ENCODE results near the gene TRMT2B.
A peak's percentile ranks its signal among the peaks of the same experiment; 100 is the strongest.
"Not testable (repeated sequence)": the region's sequence is repeated elsewhere in the genome, so short reads cannot be mapped to it uniquely, and the experiment has no call there.

TRMT2B gene

DNA sequence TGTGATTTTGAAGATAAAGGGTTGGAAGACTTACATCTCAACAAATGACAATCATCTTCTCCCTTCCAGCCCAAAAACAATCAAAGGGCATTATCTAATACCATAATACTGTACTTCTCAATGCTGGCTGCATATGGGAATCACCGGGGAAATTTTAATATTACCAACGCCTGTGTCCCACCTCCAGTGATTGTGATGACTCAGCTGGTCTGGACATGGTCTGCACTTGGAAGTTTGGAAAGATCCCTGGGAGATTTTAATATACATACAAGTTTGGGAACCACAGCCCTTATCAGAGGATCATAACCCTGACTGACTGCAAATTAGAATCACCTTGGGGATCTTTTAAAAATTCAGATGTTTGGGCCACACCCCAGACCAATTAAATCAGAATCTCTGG is 52.5 kb downstream of the TRMT2B start:
- DNase-seq (ENCODE audit: low spot score): no peak

- no peak for DNase-seq (ENCODE audit: low spot score)
These were observed 56.4 kb downstream of the TRMT2B start for GRCh38 chrX:100995469-100995868.

DNA sequence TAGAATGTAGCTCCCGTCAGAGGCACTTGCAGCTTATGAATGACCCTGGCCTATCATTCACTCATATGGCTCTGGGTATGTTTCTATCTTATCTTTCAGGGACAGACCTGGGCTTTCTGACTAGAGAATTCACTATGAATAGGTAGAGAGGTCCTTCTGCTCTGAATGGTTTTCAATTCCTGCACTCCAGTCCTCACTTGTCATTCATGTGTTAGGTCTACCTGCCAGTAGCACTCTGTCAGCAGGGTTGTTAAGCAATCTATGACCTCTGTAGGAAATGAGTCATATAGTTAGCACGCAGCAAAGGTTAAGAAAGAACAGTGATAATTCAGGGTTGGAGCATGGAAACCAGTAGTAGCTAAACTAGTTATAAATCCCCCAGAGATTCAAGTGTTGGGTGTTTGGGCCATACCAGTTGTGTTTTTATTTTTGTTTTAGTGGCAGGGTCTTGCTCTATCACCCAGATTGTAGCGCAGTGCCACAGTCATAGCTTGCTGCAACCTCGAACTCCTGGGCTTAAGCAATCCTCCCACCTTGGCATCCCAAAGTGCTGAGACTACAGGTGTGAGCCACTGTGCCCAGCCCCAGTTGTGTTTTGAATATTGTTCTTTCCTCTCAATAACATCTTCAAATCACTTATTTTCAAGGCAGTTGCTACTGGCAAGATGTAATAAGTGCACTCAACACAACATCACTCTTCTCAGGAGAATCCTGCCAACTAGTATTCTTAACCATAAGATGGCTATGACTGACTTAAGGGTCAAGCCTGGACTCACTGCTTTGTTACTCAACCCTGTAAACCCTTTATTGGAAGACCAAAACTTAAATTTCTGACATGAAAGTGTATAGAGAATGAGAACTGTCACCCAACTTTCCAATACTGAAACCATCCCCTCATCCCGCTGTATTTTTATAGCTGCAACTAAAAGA is 57.3 kb downstream of the TRMT2B start:
- DNase-seq (ENCODE audit: low spot score): peak; percentile 13

DNA sequence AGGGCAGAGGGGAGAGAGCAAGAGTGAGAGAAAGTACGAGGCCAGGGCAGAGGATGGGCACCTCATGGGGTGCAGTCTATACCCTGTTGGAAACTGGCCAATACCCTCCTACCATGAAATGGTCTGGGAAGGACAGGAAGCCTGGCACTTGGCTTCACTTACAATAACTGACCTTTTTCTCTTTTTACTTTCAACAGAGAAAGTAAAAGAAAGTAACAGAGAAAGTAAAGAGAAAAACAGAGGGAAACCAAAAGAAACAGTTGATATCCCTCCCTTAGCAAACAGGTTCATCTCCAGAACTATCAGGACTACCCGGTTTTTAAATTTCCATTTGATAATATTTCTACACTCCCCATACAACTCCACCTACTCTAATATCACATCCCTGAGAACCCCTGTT is 61.8 kb downstream of the TRMT2B start:
- DNase-seq (ENCODE audit: low spot score): no peak

DNA sequence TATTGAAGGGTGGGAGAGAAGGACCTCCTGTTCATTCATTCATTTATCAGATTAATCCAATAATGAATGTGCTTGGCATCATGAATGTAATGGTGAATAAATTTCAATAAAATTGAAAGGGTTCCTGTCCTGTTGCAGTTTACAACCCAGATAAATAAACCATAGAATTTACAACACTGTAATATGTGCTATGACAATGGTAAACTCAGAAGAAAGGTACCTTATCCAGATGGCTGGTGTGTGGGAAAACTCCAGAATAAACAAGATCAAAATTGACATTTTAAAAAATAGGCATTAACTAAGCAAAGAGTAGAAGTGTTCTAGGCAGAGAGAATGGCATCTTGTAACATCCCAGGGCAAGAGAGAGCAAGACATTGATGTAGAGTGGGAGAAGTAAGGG is 67.1 kb downstream of the TRMT2B start:
- no peak for DNase-seq (ENCODE audit: low spot score)

- DNase-seq (ENCODE audit: low spot score): not testable (repeated sequence)
These were observed 70.4 kb downstream of the TRMT2B start for GRCh38 chrX:100981498-100981845.

- no peak for DNase-seq (ENCODE audit: low spot score)
These were observed 71.1 kb downstream of the TRMT2B start for GRCh38 chrX:100980608-100981497.

- DNase-seq (ENCODE audit: low spot score): no peak
These were observed 71.9 kb downstream of the TRMT2B start for GRCh38 chrX:100979881-100980607.

DNA sequence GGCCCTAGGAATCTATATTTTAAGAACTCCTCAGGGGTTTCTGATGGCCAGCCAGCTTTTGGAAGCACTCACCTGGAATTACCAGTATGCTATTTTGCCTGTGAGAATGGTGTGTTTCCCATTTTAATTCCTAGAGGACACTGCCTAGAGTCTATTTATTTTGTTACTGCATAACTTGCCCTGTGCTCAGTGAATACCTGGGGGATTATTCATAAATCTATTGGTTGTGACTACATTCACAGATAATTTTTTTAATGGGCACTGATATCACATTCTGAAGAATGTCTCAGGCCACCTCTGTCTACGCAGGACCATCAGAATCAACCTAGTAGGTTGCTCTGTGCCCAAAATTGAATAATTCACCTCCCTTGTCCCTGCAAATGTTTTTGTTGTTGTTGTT is 75.7 kb downstream of the TRMT2B start:
- no peak for DNase-seq (ENCODE audit: low spot score)

GRCh38 chrX:100975212-100975611 is 76.7 kb downstream of the TRMT2B start:
- DNase-seq (ENCODE audit: low spot score): no peak

DNA sequence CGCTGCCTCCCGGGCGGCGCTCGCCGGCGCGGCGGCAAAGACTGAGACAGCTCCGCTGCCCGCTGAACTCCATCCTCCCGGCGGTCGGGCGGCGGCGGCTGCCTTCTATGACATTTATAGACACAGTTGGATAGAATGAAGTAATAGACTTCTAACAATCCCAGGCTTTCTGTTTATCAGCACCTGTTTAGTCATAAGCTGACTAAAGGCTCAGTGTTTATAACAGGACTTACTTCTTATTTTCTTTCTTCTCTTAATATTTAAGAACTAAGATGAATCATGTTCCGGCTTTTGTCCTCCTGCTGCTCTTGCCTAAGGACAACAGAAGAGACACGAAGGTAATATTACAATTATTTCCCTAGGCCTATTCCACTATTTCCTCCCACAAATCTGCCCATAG is 78.5 kb downstream of the TRMT2B start:
- DNase-seq (ENCODE audit: low spot score): no peak

DNA sequence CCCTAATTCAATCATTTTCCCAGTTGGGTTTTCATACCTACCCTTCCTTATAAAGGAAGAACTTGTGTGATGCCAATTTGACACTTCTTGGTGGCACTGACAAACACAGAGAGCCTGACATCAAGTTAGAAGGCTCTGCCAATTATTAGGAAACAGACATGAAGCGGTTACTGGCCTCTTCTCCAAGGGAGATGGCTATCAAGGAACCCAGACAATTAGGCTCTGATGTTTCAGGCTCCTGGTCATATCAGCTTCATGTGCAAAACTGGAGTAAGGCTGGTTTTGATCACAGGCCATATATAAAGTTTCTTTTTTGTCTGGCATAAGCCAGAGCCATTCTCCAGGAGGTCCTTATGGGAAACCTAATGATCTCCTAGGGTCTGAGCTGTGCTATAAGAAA is 82.0 kb downstream of the TRMT2B start:
- no peak for DNase-seq (ENCODE audit: low spot score)

DNA sequence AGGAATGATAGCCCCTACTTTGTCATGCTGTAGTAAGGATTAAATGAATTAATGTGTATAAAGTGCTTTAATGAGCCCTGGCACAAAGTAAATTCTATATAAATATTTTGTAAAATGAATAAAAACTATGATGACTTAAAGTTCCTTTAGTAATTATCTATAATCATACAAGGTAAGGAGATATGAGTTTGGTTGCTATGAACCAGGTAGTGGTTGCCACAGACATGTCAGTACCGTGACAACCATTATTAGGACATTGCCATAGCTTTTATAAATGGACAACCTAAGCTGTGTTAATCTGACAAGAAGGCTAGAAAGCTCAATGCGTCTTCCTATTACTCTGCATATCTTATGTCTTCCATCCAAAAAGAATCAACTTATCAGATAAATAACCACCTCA is 82.5 kb downstream of the TRMT2B start, which contains the start of gene ARL13A:
Gene ARL13A, plus strand, starts transcription at position 301 of the 400 bp plus-strand sequence. CDS start 3,982 bp downstream, outside the sequence.
- DNase-seq (ENCODE audit: low spot score): no peak

DNA sequence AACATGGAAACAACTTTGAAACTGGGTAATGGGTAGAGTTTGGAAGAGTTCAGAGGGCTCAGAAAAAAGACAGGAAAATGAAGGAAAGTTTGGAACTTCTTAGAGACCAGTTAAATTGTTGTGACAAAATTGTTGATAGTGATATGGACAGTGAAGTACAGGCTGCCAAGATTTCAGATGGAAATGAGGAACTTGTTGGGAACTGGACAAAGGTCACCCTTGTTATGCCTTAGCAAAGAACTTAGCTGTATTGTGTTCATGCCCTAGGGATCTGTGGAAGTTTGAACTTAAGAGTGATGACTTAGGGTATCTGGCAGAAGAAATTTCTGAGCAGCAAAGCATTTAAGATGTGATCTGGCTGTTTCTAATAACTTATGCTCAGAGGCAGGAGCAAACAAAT is 87.5 kb downstream of the TRMT2B start:
- no peak for DNase-seq (ENCODE audit: low spot score)

- DNase-seq (ENCODE audit: low spot score): no peak
These were observed 89.1 kb downstream of the TRMT2B start for GRCh38 chrX:100962811-100963210.
